ENCODE data around the gene RBCK1.

RBCK1 gene

GRCh38 chr20:481167-481566, 73.1 kb downstream of the RBCK1 start:
- H3K36me3 Mint-ChIP-seq = peaks cover 19% of the 10 kb centered on the region
- H3K4me1 Mint-ChIP-seq = peaks cover 3% of the 10 kb centered on the region
- no peak for ATAC-seq (ENCODE audit: low read depth)

More at GRCh38 chr20:481167-481566, 73.1 kb downstream of the RBCK1 start:
- no peaks in the 10 kb centered on the region for H3K27me3 Mint-ChIP-seq
- no peaks in the 10 kb centered on the region for H3K9me3 Mint-ChIP-seq
- H3K27ac Mint-ChIP-seq = no peak overlapping the region
- no peak for DNase-seq (ENCODE audit: low spot score in 2 of 2)
- H3K4me3 Mint-ChIP-seq = no peak overlapping the region

Data from memory B cell (primary cell).